HG02588 (cell line): ENCODE data around the gene CAMTA1.
"Not testable (repeated sequence)": the region's sequence is repeated elsewhere in the genome, so short reads cannot be mapped to it uniquely, and the experiment has no call there.

ENCODE experiments used
- ATAC-seq: cut with Tn5 transposase; IDR thresholded peaks from one replicate; pipeline ENCODE4 v1.9.1; 2021; ENCODE audit warnings: mild to moderate bottlenecking, moderate library complexity; ENCODE audit not compliant: unreplicated experiment

Gene CAMTA1

GRCh38 chr1:7389906-7390603, 604.8 kb downstream of the CAMTA1 start:
- no peak for ATAC-seq

GRCh38 chr1:7390604-7391000, 605.3 kb downstream of the CAMTA1 start:
- no peak for ATAC-seq

GRCh38 chr1:7393136-7393535, 607.9 kb downstream of the CAMTA1 start:
- ATAC-seq, result no peak

- ATAC-seq, result no peak
These were observed 610.0 kb downstream of the CAMTA1 start for GRCh38 chr1:7395251-7395650.

GRCh38 chr1:7398982-7399381, 613.7 kb downstream of the CAMTA1 start:
- no peak for ATAC-seq

GRCh38 chr1:7399514-7400125, 614.4 kb downstream of the CAMTA1 start:
- ATAC-seq, result no peak

GRCh38 chr1:7400566-7400965, 615.3 kb downstream of the CAMTA1 start:
- ATAC-seq, result no peak

- ATAC-seq, result no peak
These were observed 616.7 kb downstream of the CAMTA1 start for GRCh38 chr1:7401814-7402547.

- ATAC-seq, result no peak
These were observed 617.2 kb downstream of the CAMTA1 start for GRCh38 chr1:7402548-7402850.

- no peak for ATAC-seq
These were observed 618.2 kb downstream of the CAMTA1 start for GRCh38 chr1:7403265-7404045.

- ATAC-seq, result no peak
These were observed 618.9 kb downstream of the CAMTA1 start for GRCh38 chr1:7404046-7404742.

GRCh38 chr1:7405844-7406500, 620.7 kb downstream of the CAMTA1 start:
- no peak for ATAC-seq

GRCh38 chr1:7406641-7407543, 621.6 kb downstream of the CAMTA1 start:
- no peak for ATAC-seq

GRCh38 chr1:7407544-7407895, 622.3 kb downstream of the CAMTA1 start:
- no peak for ATAC-seq

GRCh38 chr1:7407980-7408770, 622.9 kb downstream of the CAMTA1 start:
- ATAC-seq, result no peak

GRCh38 chr1:7408771-7409150, 623.5 kb downstream of the CAMTA1 start:
- no peak for ATAC-seq

GRCh38 chr1:7409278-7409677, 624.0 kb downstream of the CAMTA1 start:
- no peak for ATAC-seq

- ATAC-seq, result no peak
These were observed 624.9 kb downstream of the CAMTA1 start for GRCh38 chr1:7410156-7410555.

- not testable (repeated sequence) for ATAC-seq
These were observed 632.4 kb downstream of the CAMTA1 start for GRCh38 chr1:7417618-7418017.
